Measurements from ENCODE around the gene ECT2L. TPM values are rescaled to one million over a fixed set of nuclear protein-coding genes. Genes with fewer than 3 reads are reported as not detected.

The ECT2L gene
- total RNA-seq, 1 donor from 2014 or later: 0.40 TPM

DNA sequence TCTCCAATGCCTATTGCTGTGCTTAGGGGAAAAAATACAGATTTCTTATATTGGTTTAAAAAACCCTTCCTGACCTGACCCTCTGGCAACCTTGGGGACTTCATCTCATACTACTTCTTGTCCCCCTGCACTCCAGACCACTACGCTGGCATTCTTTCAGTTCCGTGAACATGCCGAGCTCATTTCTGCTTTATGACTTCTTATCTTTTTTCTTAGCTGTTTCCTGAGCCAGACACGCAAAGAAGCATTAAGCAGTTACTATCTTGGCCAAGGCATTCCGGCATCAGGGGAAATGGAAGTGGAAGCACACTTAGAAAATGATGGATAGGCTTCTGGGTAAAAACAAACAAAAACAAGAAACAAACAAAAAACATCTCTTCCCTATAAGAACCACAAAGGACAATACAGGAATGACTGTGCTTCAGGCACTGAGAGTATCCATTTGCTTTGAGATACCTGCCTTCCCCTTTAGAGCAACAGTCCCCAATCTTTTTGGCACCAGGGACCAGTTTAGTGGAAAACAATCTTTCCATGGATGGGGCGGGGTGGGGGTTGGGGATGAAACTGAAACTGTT, 26.7 kb upstream of the ECT2L start:
- H3K27ac Mint-ChIP-seq: peak overlapping the region; percentile 60
- TF ChIP-seq, protein P1, sequence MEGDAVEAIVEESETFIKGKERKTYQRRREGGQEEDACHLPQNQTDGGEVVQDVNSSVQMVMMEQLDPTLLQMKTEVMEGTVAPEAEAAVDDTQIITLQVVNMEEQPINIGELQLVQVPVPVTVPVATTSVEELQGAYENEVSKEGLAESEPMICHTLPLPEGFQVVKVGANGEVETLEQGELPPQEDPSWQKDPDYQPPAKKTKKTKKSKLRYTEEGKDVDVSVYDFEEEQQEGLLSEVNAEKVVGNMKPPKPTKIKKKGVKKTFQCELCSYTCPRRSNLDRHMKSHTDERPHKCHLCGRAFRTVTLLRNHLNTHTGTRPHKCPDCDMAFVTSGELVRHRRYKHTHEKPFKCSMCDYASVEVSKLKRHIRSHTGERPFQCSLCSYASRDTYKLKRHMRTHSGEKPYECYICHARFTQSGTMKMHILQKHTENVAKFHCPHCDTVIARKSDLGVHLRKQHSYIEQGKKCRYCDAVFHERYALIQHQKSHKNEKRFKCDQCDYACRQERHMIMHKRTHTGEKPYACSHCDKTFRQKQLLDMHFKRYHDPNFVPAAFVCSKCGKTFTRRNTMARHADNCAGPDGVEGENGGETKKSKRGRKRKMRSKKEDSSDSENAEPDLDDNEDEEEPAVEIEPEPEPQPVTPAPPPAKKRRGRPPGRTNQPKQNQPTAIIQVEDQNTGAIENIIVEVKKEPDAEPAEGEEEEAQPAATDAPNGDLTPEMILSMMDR (IDR thresholded peaks at IDR 0.05; ENCODE audit: unreplicated experiment): no peak
- no peaks in the 10 kb centered on the region for H3K27me3 Mint-ChIP-seq (ENCODE audit: low read depth)
- H3K4me3 Mint-ChIP-seq: no peak overlapping the region
- no peak for DNase-seq (ENCODE audit: low spot score in 2 of 2, unreplicated experiment in 2 of 2)
- H3K4me1 Mint-ChIP-seq: peaks cover 20% of the 10 kb centered on the region
- H3K36me3 Mint-ChIP-seq: no peaks in the 10 kb centered on the region
- H3K9me3 Mint-ChIP-seq: no peaks in the 10 kb centered on the region

DNA sequence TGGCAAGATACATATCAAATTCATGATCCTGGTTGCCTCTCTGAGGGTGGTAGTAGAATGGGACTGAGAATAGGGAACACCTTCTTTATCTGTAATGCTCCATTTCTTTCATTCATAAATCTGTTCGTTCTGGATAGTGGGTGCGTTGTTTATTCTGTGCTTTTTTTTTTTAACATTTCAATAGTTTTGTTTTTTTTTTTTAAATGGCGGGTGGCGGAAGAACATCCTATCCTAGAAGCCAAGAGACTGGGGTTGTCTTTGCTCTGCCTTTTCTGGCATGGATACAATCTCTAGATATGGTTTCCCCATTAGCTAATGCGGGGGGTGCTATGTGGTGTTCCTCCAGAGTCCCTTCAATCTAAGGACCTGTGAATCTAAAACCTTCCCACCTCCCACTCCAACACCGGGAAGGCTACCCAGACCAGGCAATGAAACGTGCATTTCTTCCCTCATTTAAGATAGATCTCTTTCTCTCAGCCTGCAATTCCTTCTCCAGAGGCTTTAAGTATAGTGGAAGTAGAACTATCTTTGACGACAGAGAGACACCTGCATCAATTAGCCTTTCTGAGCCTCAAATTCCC, 23.2 kb upstream of the ECT2L start:
- peak overlapping the region; percentile 100 for H3K4me3 Mint-ChIP-seq
- DNase-seq (ENCODE audit: low spot score in 2 of 2, unreplicated experiment in 2 of 2): no peak
- no peaks in the 10 kb centered on the region for H3K27me3 Mint-ChIP-seq (ENCODE audit: low read depth)
- TF ChIP-seq, protein P1 (IDR thresholded peaks at IDR 0.05; ENCODE audit: unreplicated experiment): no peak
- H3K4me1 Mint-ChIP-seq: peaks cover 24% of the 10 kb centered on the region
- peaks cover 8% of the 10 kb centered on the region for H3K36me3 Mint-ChIP-seq
- peak overlapping the region; percentile 99 for H3K27ac Mint-ChIP-seq
- H3K9me3 Mint-ChIP-seq: no peaks in the 10 kb centered on the region

DNA sequence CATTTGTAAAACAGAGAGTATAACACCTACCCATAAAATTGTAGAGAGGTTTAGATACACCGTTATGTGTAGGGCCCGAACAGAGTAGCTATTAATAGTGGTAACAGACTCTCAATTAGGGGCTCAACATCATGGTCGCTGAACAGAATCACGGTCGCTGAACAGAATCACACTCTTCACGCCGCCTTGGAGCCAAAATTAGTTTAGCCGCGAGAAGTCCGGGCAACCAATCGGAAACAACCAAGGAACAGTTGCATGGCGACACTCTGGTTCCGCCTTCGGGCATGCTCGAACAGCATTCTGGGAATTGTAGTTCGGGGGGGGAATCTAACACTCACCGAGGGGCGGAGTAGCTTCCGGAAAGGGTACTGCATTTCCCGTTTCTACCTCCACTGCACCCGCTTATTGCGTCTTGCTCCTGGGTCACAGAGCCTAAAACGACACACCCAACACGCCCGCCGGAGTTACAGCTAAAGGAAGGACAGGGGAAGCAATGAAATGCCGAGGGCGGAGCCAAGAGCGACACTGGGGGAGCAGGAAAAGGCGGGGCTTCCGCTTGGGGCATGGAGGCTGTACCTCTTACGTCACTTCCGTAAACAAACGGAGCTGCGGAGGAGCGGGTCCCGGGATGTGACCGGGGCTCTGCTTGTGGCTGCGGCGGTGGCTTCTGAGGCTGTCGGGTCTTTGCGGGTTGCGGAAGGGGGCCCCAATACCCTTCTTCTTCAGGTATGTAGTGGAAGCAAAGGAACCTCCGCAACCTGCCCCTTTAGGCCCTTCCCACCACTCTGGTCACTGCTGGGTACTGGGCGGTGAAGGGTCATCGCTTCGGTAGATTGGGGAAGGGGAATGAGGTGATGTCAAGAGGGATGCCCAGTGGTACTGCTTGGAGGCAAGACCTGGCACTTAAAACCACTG, 22.5 kb upstream of the ECT2L start, which contains the start of gene CCDC28A:
TSS of gene CCDC28A (plus strand) at position 593 of the 915 bp plus-strand sequence. CDS start 2,352 bp downstream, outside the sequence.
- Mint-ChIP-seq H3K36me3 (peaks cover 12% of the 10 kb centered on the region), H3K9me3 (no peaks in the 10 kb centered on the region), H3K4me1 (peaks cover 24% of the 10 kb centered on the region), H3K27me3 (ENCODE audit: low read depth) (no peaks in the 10 kb centered on the region), H3K27ac (peak within 1 kb of the TSS; percentile 99), H3K4me3 (peak within 1 kb of the TSS; percentile 100)
- peak; percentile 82 to 90 for DNase-seq (ENCODE audit: low spot score in 2 of 2, unreplicated experiment in 2 of 2)
- TF ChIP-seq, protein P1 (IDR thresholded peaks at IDR 0.05; ENCODE audit: unreplicated experiment): no peak

DNA sequence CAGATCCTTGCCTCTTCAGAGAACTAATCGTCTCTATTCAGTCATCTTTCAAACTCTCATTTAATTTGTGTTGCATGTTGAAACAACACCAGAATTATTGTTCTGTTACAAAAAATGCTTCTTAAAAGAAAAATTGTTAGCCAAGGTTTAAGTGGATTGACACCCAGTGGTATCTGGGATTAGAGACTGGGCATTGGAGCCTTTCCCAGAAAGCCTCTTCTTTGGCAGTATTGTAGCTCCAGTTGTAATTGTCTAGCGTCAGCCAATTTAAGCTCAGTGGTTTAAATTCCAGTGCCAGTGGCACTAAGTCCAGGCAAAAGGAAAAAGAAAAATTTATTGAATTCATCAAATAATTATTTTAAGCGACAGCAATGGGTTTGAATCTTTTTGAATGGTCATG, 21.5 kb upstream of the ECT2L start:
- H3K9me3 Mint-ChIP-seq: no peaks in the 10 kb centered on the region
- DNase-seq (ENCODE audit: low spot score in 2 of 2, unreplicated experiment in 2 of 2): no peak
- peak overlapping the region; percentile 99 for H3K27ac Mint-ChIP-seq
- H3K36me3 Mint-ChIP-seq: peaks cover 17% of the 10 kb centered on the region
- TF ChIP-seq, protein P1 (IDR thresholded peaks at IDR 0.05; ENCODE audit: unreplicated experiment): no peak
- H3K4me3 Mint-ChIP-seq: peak overlapping the region; percentile 100
- H3K4me1 Mint-ChIP-seq: peaks cover 20% of the 10 kb centered on the region
- no peaks in the 10 kb centered on the region for H3K27me3 Mint-ChIP-seq (ENCODE audit: low read depth)

DNA sequence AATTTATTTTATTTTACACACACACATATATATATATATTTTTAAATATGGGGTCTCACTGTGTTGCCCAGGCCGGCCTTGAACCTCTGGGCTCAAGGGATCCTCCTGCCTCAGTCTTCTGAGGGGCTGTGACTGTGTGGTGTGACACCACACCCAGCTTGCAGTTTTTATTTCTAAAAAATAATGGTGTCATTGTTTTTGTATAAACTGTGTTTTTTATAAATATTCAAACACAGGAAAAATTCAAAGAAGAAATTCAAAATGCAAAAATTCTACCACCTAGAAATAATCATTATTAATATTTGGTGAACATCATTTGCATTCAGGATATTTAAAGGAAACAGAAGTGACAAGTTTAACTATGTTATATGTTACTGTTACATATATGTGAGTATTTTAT, 19.2 kb upstream of the ECT2L start:
- no peaks in the 10 kb centered on the region for H3K27me3 Mint-ChIP-seq (ENCODE audit: low read depth)
- H3K9me3 Mint-ChIP-seq: no peaks in the 10 kb centered on the region
- no peak for DNase-seq (ENCODE audit: low spot score in 2 of 2, unreplicated experiment in 2 of 2)
- H3K4me3 Mint-ChIP-seq: no peak overlapping the region
- H3K27ac Mint-ChIP-seq: no peak overlapping the region
- H3K36me3 Mint-ChIP-seq: peaks cover 24% of the 10 kb centered on the region
- TF ChIP-seq, protein P1 (IDR thresholded peaks at IDR 0.05; ENCODE audit: unreplicated experiment): no peak
- H3K4me1 Mint-ChIP-seq: peaks cover 23% of the 10 kb centered on the region

Measured in mesothelial cell of epicardium (in vitro differentiated cells).